ENCODE measurements around the gene FRY.

The FRY gene

GRCh38 chr13:32213626-32214025 lies 182.1 kb downstream of the FRY start:
- H3K4me3 ChIP-seq (ENCODE audit: low read length) = no peak overlapping the region
- no peak for TF ChIP-seq ZNF274 (IDR thresholded peaks at IDR 0.05; ENCODE audit: low read depth, low read length)

- H3K4me3 ChIP-seq (ENCODE audit: low read length) = no peak overlapping the region
- no peak for TF ChIP-seq ZNF274 (IDR thresholded peaks at IDR 0.05; ENCODE audit: low read depth, low read length)
Measured at GRCh38 chr13:32214071-32214470, 182.5 kb downstream of the FRY start.

GRCh38 chr13:32216281-32216680 lies 184.7 kb downstream of the FRY start:
- H3K4me3 ChIP-seq (ENCODE audit: low read length) = no peak overlapping the region
- no peak for TF ChIP-seq ZNF274 (IDR thresholded peaks at IDR 0.05; ENCODE audit: low read depth, low read length)

- TF ChIP-seq ZNF274 (IDR thresholded peaks at IDR 0.05; ENCODE audit: low read depth, low read length) = no peak
- H3K4me3 ChIP-seq (ENCODE audit: low read length) = no peak overlapping the region
Measured at GRCh38 chr13:32222046-32222676, 190.6 kb downstream of the FRY start.

GRCh38 chr13:32224916-32225315 lies 193.3 kb downstream of the FRY start:
- H3K4me3 ChIP-seq (ENCODE audit: low read length) = no peak overlapping the region
- no peak for TF ChIP-seq ZNF274 (IDR thresholded peaks at IDR 0.05; ENCODE audit: low read depth, low read length)

GRCh38 chr13:32225481-32225931 lies 193.9 kb downstream of the FRY start:
- no peak overlapping the region for H3K4me3 ChIP-seq (ENCODE audit: low read length)
- no peak for TF ChIP-seq ZNF274 (IDR thresholded peaks at IDR 0.05; ENCODE audit: low read depth, low read length)

GRCh38 chr13:32228330-32229041 lies 196.9 kb downstream of the FRY start:
- TF ChIP-seq ZNF274 (IDR thresholded peaks at IDR 0.05; ENCODE audit: low read depth, low read length) = no peak
- H3K4me3 ChIP-seq (ENCODE audit: low read length) = no peak overlapping the region

GRCh38 chr13:32229443-32229842 lies 197.9 kb downstream of the FRY start:
- no peak overlapping the region for H3K4me3 ChIP-seq (ENCODE audit: low read length)
- no peak for TF ChIP-seq ZNF274 (IDR thresholded peaks at IDR 0.05; ENCODE audit: low read depth, low read length)

- H3K4me3 ChIP-seq (ENCODE audit: low read length) = no peak overlapping the region
- no peak for TF ChIP-seq ZNF274 (IDR thresholded peaks at IDR 0.05; ENCODE audit: low read depth, low read length)
Measured at GRCh38 chr13:32232263-32232662, 200.7 kb downstream of the FRY start.

GRCh38 chr13:32233062-32233461 lies 201.5 kb downstream of the FRY start:
- H3K4me3 ChIP-seq (ENCODE audit: low read length) = no peak overlapping the region
- no peak for TF ChIP-seq ZNF274 (IDR thresholded peaks at IDR 0.05; ENCODE audit: low read depth, low read length)

- no peak overlapping the region for H3K4me3 ChIP-seq (ENCODE audit: low read length)
- TF ChIP-seq ZNF274 (IDR thresholded peaks at IDR 0.05; ENCODE audit: low read depth, low read length) = no peak
Measured at GRCh38 chr13:32234914-32235313, 203.3 kb downstream of the FRY start.

GRCh38 chr13:32237681-32238080 lies 206.1 kb downstream of the FRY start:
- no peak overlapping the region for H3K4me3 ChIP-seq (ENCODE audit: low read length)
- TF ChIP-seq ZNF274 (IDR thresholded peaks at IDR 0.05; ENCODE audit: low read depth, low read length) = no peak

GRCh38 chr13:32243695-32244094 lies 212.1 kb downstream of the FRY start:
- no peak for TF ChIP-seq ZNF274 (IDR thresholded peaks at IDR 0.05; ENCODE audit: low read depth, low read length)
- no peak overlapping the region for H3K4me3 ChIP-seq (ENCODE audit: low read length)

- no peak overlapping the region for H3K4me3 ChIP-seq (ENCODE audit: low read length)
- no peak for TF ChIP-seq ZNF274 (IDR thresholded peaks at IDR 0.05; ENCODE audit: low read depth, low read length)
Measured at GRCh38 chr13:32245555-32245954, 214.0 kb downstream of the FRY start.

GRCh38 chr13:32246468-32246867 lies 214.9 kb downstream of the FRY start:
- H3K4me3 ChIP-seq (ENCODE audit: low read length) = no peak overlapping the region
- TF ChIP-seq ZNF274 (IDR thresholded peaks at IDR 0.05; ENCODE audit: low read depth, low read length) = no peak
